Measurements from ENCODE around the gene IFNAR1. TPM values are rescaled to one million over a fixed set of nuclear protein-coding genes. Genes with fewer than 3 reads are reported as not detected.

Gene IFNAR1
- total RNA-seq, 1 donor from 2014 or later: 34.8 TPM

GRCh38 chr21:33355355-33355754 is 30.6 kb downstream of the IFNAR1 start:
- Mint-ChIP-seq H3K27ac (ENCODE audit: unreplicated experiment) (no peak overlapping the region), H3K9me3 (ENCODE audit: unreplicated experiment) (no peaks in the 10 kb centered on the region), H3K36me3 (ENCODE audit: low read depth, unreplicated experiment) (peaks cover 19% of the 10 kb centered on the region), H3K4me1 (ENCODE audit: unreplicated experiment) (no peaks in the 10 kb centered on the region), H3K27me3 (ENCODE audit: unreplicated experiment) (no peaks in the 10 kb centered on the region), H3K4me3 (ENCODE audit: unreplicated experiment) (no peak overlapping the region)
- TF ChIP-seq CTCF (IDR thresholded peaks at IDR 0.05; ENCODE audit: unreplicated experiment): no peak
- no peak for DNase-seq (ENCODE audit: low spot score)

- H3K36me3 Mint-ChIP-seq (ENCODE audit: low read depth, unreplicated experiment): peaks cover 19% of the 10 kb centered on the region
- H3K4me3 Mint-ChIP-seq (ENCODE audit: unreplicated experiment): no peak overlapping the region
- H3K9me3 Mint-ChIP-seq (ENCODE audit: unreplicated experiment): no peaks in the 10 kb centered on the region
- DNase-seq (ENCODE audit: low spot score): no peak
- no peak overlapping the region for H3K27ac Mint-ChIP-seq (ENCODE audit: unreplicated experiment)
- TF ChIP-seq CTCF (IDR thresholded peaks at IDR 0.05; ENCODE audit: unreplicated experiment): no peak
- peaks cover 4% of the 10 kb centered on the region for H3K4me1 Mint-ChIP-seq (ENCODE audit: unreplicated experiment)
- H3K27me3 Mint-ChIP-seq (ENCODE audit: unreplicated experiment): no peaks in the 10 kb centered on the region
Observed at GRCh38 chr21:33355996-33356395, 31.2 kb downstream of the IFNAR1 start.

- Mint-ChIP-seq H3K9me3 (ENCODE audit: unreplicated experiment) (no peaks in the 10 kb centered on the region), H3K36me3 (ENCODE audit: low read depth, unreplicated experiment) (peaks cover 19% of the 10 kb centered on the region), H3K27me3 (ENCODE audit: unreplicated experiment) (no peaks in the 10 kb centered on the region), H3K4me3 (ENCODE audit: unreplicated experiment) (no peak overlapping the region), H3K4me1 (ENCODE audit: unreplicated experiment) (peaks cover 13% of the 10 kb centered on the region), H3K27ac (ENCODE audit: unreplicated experiment) (no peak overlapping the region)
- DNase-seq (ENCODE audit: low spot score): no peak
- TF ChIP-seq CTCF (IDR thresholded peaks at IDR 0.05; ENCODE audit: unreplicated experiment): no peak
Observed at GRCh38 chr21:33357177-33357576, 32.4 kb downstream of the IFNAR1 start.

GRCh38 chr21:33359446-33359845 is 34.7 kb downstream of the IFNAR1 start:
- H3K4me1 Mint-ChIP-seq (ENCODE audit: unreplicated experiment): peaks cover 16% of the 10 kb centered on the region
- no peak for TF ChIP-seq CTCF (IDR thresholded peaks at IDR 0.05; ENCODE audit: unreplicated experiment)
- no peak overlapping the region for H3K4me3 Mint-ChIP-seq (ENCODE audit: unreplicated experiment)
- H3K9me3 Mint-ChIP-seq (ENCODE audit: unreplicated experiment): no peaks in the 10 kb centered on the region
- no peak overlapping the region for H3K27ac Mint-ChIP-seq (ENCODE audit: unreplicated experiment)
- DNase-seq (ENCODE audit: low spot score): no peak
- H3K27me3 Mint-ChIP-seq (ENCODE audit: unreplicated experiment): no peaks in the 10 kb centered on the region
- H3K36me3 Mint-ChIP-seq (ENCODE audit: low read depth, unreplicated experiment): peaks cover 19% of the 10 kb centered on the region

- no peak for DNase-seq (ENCODE audit: low spot score)
- no peak overlapping the region for H3K4me3 Mint-ChIP-seq (ENCODE audit: unreplicated experiment)
- no peaks in the 10 kb centered on the region for H3K27me3 Mint-ChIP-seq (ENCODE audit: unreplicated experiment)
- H3K36me3 Mint-ChIP-seq (ENCODE audit: low read depth, unreplicated experiment): peaks cover 16% of the 10 kb centered on the region
- H3K27ac Mint-ChIP-seq (ENCODE audit: unreplicated experiment): no peak overlapping the region
- H3K4me1 Mint-ChIP-seq (ENCODE audit: unreplicated experiment): peaks cover 16% of the 10 kb centered on the region
- H3K9me3 Mint-ChIP-seq (ENCODE audit: unreplicated experiment): no peaks in the 10 kb centered on the region
- no peak for TF ChIP-seq CTCF (IDR thresholded peaks at IDR 0.05; ENCODE audit: unreplicated experiment)
Observed at GRCh38 chr21:33360281-33360680, 35.5 kb downstream of the IFNAR1 start.
